Osteocyte (in vitro differentiated cells): ENCODE data around the gene WDR64. TPM values are rescaled to one million over a fixed set of nuclear protein-coding genes. Genes with fewer than 3 reads are reported as not detected.
"Not testable (repeated sequence)": the region's sequence is repeated elsewhere in the genome, so short reads cannot be mapped to it uniquely, and the experiment has no call there.

ENCODE experiments used
- DNase-seq: peaks from one replicate; pipeline ENCODE4 v3.0.0; 2021; ENCODE audit warnings: mixed read lengths; ENCODE audit not compliant: unreplicated experiment; ENCODE audit errors: extremely low spot score
- H3K27ac Mint-ChIP-seq: one replicate; pipeline ENCODE4 v1.8.0; 2021; ENCODE audit warnings: mild to moderate bottlenecking, mixed read lengths; ENCODE audit not compliant: unreplicated experiment
- H3K27me3 Mint-ChIP-seq: one replicate; pipeline ENCODE4 v1.8.0; 2021; ENCODE audit warnings: mixed read lengths; ENCODE audit not compliant: unreplicated experiment
- H3K36me3 Mint-ChIP-seq: one replicate; pipeline ENCODE4 v1.8.0; 2021; ENCODE audit warnings: mixed read lengths; ENCODE audit not compliant: unreplicated experiment
- H3K4me1 Mint-ChIP-seq: one replicate; pipeline ENCODE4 v1.8.0; 2021; ENCODE audit warnings: mixed read lengths; ENCODE audit not compliant: unreplicated experiment
- H3K4me3 Mint-ChIP-seq: one replicate; pipeline ENCODE4 v1.8.0; 2021; ENCODE audit warnings: mild to moderate bottlenecking, moderate library complexity, mixed read lengths; ENCODE audit not compliant: unreplicated experiment
- H3K9me3 Mint-ChIP-seq: one replicate; pipeline ENCODE4 v1.8.0; 2021; ENCODE audit warnings: mixed read lengths; ENCODE audit not compliant: unreplicated experiment
- CTCF ChIP-seq: fragments of 200-600 bp; sonication (generic); IDR thresholded peaks from 2 replicates; pipeline ENCODE4 v1.5.0; 2021; ENCODE audit warnings: antibody characterized with exemption, mild to moderate bottlenecking, moderate library complexity
- total RNA-seq: library from RNA; stranded (reverse); gene quantifications from 2 replicates; pipeline ENCODE4 v1.2.1, GENCODE V29; 2021

WDR64 gene
- total RNA-seq, 1 donor from 2014 or later: not detected

DNA sequence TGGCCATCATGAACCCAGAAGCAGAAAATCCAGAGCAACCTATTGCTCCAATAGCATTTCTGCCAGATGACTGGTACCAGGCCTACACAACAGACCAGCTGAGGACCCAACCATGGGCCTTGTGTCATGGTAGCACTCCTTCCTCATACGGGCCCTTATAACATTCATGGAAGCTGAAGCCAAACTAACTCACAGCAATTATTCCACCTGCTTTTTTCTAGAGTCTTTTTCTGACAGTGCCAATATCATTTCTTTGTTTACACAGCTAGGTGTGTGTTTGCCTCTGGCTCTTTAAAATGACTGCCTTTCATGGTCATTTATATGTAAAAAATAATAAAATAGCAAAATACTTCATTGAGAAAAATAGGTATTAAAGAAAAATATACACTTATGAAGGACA is 3.9 kb upstream of the WDR64 start:
- peaks cover 19% of the 10 kb centered on the region for H3K27me3 Mint-ChIP-seq

GRCh38 chr1:241654019-241654418 is 1.9 kb downstream of the WDR64 start:
- Mint-ChIP-seq H3K27me3 (peaks cover 24% of the 10 kb centered on the region), H3K36me3 (no peaks in the 10 kb centered on the region), H3K4me3 (no peak overlapping the region), H3K4me1 (peaks cover 1% of the 10 kb centered on the region), H3K9me3 (no peaks in the 10 kb centered on the region), H3K27ac (no peak overlapping the region)
- no peak for TF ChIP-seq CTCF
- DNase-seq: no peak

More for the DNA sequence above, 3.9 kb upstream of the WDR64 start:
- Mint-ChIP-seq H3K9me3 (no peaks in the 10 kb centered on the region), H3K4me3 (no peak overlapping the region), H3K36me3 (no peaks in the 10 kb centered on the region), H3K27ac (no peak overlapping the region), H3K4me1 (no peaks in the 10 kb centered on the region)
- no peak for TF ChIP-seq CTCF
- no peak for DNase-seq

GRCh38 chr1:241654641-241655040 is 2.6 kb downstream of the WDR64 start:
- Mint-ChIP-seq H3K9me3 (no peaks in the 10 kb centered on the region), H3K4me1 (peaks cover 1% of the 10 kb centered on the region), H3K27me3 (peaks cover 22% of the 10 kb centered on the region), H3K4me3 (no peak overlapping the region), H3K36me3 (no peaks in the 10 kb centered on the region), H3K27ac (no peak overlapping the region)
- no peak for TF ChIP-seq CTCF
- DNase-seq: no peak

DNA sequence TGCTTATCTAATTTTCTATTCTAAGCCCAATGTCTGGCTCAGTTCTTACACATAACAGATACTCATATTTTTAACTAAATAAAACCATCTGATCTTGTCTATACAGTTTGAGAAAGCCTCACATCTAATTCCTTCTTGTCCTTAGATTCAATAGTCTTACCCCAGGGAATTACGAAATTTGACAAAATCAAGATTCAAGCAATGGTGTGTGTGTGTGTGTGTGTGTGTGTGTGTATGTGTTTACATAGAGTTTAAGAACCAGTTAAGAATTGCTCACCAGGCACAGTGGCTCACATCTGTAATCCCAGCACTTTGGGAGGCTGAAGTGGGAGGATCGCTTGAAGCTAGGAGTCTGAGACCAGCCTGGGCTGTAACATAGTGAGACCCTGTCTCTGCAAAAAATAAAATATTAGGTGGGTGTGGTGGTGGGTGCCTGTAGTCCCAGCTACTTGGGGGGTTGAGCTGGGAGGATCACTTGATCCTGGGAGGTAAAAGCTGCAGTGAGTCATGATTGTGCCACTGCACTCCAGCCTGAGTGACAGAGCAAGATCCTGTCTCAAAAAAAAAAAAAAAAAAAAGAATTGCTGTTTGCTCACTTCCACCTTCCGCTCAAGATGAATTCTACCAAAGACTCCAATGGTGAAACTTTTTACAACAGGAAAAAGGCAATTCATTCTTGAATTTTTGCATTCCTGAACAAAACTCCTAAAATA is 6.2 kb downstream of the WDR64 start:
- Mint-ChIP-seq H3K4me1 (peaks cover 1% of the 10 kb centered on the region), H3K27ac (no peak overlapping the region)

DNA sequence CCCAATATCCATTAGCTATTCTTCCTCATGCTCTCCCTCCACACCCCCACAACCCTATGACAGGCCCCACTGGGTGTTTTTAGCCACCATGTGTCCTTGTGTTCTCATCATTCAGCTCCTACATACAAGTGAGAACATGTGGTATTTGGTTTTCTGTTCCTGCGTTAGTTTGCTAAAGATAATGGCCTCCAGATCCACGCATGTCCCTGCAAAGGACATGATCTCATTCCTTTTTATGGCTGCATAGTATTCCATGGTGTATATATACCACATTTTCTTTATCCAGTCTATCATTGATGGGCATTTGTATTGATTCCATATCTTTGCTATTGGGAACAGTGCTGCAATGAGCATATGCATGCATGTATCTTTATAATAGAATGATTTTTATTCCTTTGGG is 6.9 kb downstream of the WDR64 start:
- DNase-seq, H3K27ac Mint-ChIP-seq, H3K36me3 Mint-ChIP-seq, H3K4me1 Mint-ChIP-seq, H3K4me3 Mint-ChIP-seq, H3K27me3 Mint-ChIP-seq, H3K9me3 Mint-ChIP-seq: not testable (repeated sequence)

More for the DNA sequence above, 6.2 kb downstream of the WDR64 start:
- Mint-ChIP-seq H3K27me3 (peaks cover 5% of the 10 kb centered on the region), H3K36me3 (no peaks in the 10 kb centered on the region), H3K9me3 (no peaks in the 10 kb centered on the region), H3K4me3 (no peak overlapping the region)
- DNase-seq: no peak
- no peak for TF ChIP-seq CTCF
